22Rv1 (cell line): ENCODE data around the gene STXBP6.
"Not testable (repeated sequence)": the region's sequence is repeated elsewhere in the genome, so short reads cannot be mapped to it uniquely, and the experiment has no call there.

Experiments
- H3K27ac ChIP-seq: fragments of 450-650 bp; 2 replicates; pipeline ENCODE4 v1.5.1; 2017
- ZFX ChIP-seq: fragments of 450-650 bp; IDR thresholded peaks from 2 replicates; pipeline ENCODE4 v1.6.1; 2017; ENCODE audit warnings: antibody characterized with exemption, borderline replicate concordance
- TF ChIP-seq, protein P1 (sequence below): fragments of 450-650 bp; IDR thresholded peaks from 2 replicates; pipeline ENCODE4 v1.5.1; 2017; ENCODE audit warnings: mild to moderate bottlenecking

Gene STXBP6

DNA sequence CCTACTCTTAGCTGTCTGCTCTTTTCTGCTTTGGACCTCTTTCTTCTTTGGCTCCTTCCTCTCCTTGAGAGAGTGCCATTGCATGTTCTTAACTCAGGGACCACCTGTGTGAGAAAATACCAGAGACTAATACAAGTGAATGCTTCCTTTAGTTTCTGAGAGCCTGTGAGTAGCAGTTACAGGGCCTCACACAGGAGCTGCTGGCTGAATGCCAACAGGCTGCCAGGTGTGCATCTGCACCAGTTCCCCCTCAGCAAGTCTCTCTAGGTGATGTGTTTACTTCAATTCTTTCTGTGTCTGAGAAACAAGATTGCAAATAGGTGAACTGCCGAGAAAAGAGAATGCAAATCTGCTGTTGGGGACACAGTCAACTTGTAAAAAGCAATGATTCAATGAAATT, 108.2 kb downstream of the STXBP6 start:
- H3K27ac ChIP-seq: no peak overlapping the region
- TF ChIP-seq, protein P1, sequence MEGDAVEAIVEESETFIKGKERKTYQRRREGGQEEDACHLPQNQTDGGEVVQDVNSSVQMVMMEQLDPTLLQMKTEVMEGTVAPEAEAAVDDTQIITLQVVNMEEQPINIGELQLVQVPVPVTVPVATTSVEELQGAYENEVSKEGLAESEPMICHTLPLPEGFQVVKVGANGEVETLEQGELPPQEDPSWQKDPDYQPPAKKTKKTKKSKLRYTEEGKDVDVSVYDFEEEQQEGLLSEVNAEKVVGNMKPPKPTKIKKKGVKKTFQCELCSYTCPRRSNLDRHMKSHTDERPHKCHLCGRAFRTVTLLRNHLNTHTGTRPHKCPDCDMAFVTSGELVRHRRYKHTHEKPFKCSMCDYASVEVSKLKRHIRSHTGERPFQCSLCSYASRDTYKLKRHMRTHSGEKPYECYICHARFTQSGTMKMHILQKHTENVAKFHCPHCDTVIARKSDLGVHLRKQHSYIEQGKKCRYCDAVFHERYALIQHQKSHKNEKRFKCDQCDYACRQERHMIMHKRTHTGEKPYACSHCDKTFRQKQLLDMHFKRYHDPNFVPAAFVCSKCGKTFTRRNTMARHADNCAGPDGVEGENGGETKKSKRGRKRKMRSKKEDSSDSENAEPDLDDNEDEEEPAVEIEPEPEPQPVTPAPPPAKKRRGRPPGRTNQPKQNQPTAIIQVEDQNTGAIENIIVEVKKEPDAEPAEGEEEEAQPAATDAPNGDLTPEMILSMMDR: no peak
- no peak for TF ChIP-seq ZFX

DNA sequence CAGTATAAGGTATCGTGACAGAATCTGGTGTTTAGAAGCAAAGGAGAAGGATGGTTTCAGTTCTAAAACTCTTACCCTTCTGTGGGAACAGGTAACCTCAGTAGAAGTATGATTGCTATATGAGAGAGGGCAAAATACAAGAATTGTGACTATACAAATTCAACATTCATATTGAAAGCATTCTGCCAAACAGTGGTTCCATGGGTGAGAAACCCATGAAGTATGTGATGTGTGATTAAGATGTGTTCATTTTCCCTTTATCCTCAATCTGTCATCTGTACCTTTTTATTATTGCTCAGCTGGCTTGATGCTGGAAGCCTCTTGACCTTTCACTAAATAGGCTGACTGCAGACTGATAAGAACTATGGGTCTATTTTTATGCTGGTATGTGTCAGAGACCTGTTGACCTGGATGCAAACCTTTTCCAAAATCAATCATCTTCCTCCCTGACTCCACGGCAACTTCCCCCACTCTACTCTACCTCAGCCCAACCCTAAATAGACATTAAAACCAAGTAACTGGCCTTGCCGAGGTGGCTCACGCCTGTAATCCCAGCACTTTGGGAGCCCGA, 109.6 kb downstream of the STXBP6 start:
- TF ChIP-seq, protein P1: no peak
- no peak for TF ChIP-seq ZFX
- H3K27ac ChIP-seq: no peak overlapping the region

DNA sequence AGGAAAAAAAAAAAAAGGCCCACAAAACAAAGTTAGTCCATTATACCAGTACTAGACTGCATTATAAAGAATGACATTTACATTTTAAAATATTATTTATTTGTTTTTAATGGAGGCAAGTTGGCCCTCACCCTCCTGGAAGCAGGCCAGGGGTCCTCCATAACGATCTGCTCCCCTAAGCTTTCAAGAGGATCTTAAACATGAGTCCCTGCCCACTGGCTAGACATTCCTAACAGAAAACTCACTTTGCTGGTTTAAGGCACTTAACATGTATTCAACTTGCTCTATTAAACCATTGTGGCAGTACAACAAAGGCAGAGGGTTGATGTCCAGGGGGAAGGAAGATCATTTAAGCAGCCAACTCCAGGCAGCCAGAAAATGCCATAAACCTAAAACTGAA, 111.4 kb downstream of the STXBP6 start:
- TF ChIP-seq, protein P1: no peak
- no peak for TF ChIP-seq ZFX
- no peak overlapping the region for H3K27ac ChIP-seq

DNA sequence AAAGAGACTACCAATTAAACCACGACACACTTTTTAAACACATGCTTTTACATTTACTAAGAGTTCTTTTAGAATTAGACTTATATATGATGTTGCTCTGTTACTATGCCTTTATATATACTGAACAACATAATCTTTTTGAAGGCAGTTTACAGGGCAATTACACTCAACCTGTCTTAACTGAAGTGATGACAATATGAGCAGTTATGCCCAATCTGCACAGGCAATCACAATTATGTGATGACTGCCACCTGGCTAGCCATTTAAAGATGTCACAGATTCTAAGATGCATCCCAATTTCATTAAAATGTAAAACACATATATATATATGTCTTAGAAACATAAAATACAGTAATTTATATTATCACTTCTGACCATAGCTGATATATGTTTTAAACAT, 112.6 kb downstream of the STXBP6 start:
- TF ChIP-seq ZFX: no peak
- TF ChIP-seq, protein P1: no peak

DNA sequence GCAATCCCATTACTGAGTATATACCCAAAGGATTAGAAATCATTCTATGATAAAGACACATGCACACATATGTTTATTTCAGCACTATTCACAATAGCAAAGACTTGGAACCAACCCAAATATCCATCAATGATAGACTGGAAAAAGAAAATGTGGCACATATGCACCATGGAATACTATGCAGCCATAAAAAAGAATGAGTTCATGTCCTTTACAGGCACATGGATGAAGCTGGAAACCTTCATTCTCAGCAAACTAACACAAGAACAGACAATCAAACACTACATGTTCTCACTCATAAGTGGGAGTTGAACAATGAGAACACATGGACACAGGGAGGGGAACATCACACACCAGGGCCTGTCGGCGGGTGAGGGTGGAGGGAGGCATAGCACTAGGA, 113.2 kb downstream of the STXBP6 start:
- not testable (repeated sequence) for H3K27ac ChIP-seq

More for the DNA sequence above, 112.6 kb downstream of the STXBP6 start:
- no peak overlapping the region for H3K27ac ChIP-seq

DNA sequence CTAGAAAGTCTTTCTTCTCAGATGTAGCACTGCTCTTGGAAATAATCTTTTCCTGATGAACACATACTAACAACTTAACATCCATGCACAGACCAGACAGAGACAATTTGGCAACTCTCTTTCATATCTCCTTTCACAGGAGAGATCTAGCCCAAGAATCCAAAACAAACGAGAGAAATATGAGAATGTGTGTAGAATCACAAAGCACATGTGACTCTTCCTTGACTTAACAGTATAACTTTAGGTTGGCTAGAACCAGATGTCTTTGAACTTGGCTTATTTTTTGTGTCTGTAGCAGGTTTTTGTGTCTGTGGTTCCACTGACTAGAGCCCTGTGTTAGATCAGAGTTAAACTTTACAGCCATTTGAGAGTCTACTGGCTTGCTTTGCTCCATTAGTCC, 114.2 kb downstream of the STXBP6 start:
- H3K27ac ChIP-seq: no peak overlapping the region
- TF ChIP-seq, protein P1: no peak
- no peak for TF ChIP-seq ZFX

DNA sequence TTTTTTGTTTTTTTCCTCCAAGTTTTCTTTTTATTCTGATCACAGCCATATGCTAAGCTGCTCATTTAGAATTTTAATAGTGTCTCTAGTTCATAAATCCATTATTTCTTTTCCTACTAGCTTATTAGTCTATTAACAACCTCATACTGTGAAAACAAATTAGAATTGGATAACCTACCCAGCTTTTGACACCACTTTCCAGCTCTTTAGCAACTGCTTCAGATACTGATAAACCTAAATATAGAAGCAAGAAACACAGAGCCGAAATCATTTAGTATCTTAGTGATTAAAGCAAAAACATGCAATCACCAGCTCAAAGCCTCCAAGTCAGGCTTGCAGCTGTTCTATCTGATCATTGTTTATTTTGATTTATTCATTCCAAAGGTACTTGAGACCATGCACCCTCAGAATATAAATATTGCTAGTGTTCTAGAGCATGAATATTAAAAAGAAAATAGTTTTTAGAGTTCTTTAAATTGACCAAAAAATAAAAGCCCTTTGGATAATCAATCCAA, 121.5 kb downstream of the STXBP6 start:
- H3K27ac ChIP-seq: no peak overlapping the region
- no peak for TF ChIP-seq ZFX
- TF ChIP-seq, protein P1: no peak

DNA sequence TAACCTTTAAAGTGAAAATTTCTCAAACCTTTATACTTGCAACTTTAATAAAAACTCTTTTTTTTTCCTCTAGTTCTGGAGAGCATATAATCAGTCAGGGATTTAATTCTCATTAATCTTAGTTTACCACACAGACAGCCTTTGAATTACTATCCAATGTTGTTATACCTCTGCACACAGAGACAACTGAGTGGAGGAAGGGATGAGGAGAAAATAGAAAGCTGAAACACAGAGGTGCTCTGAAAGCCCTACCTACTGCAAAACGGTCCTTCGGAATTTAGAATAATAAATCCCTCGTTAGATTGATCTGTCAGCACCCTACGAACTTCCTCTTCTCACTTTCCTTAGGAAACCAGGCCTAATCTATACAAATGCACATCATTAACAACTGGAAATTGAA, 122.1 kb downstream of the STXBP6 start:
- TF ChIP-seq, protein P1: no peak
- no peak for TF ChIP-seq ZFX
- H3K27ac ChIP-seq: no peak overlapping the region
